ENCODE results near the gene VAMP1. TPM values are rescaled to one million over a fixed set of nuclear protein-coding genes. Genes with fewer than 3 reads are reported as not detected.

VAMP1 gene
- total RNA-seq, 5 donors from 2014 or later (not counting 1 experiment from before 2014, with no cell fraction given): 64.6 to 92.2 (median 75.8) TPM

GRCh38 chr12:6426882-6427671 is 43.4 kb downstream of the VAMP1 start:
- CTCF ChIA-PET: interaction anchor here (0.6 to 4.0 kb wide), 6 partner anchors 19 to 105 kb away, joined by 3 to 25 read pairs (median 8); partner anchors contain the start of gene TAPBPL (in 1 of the 2)

GRCh38 chr12:6425590-6426531 is 44.6 kb downstream of the VAMP1 start:
- H3K9me3 Mint-ChIP-seq: no peaks in the 10 kb centered on the region
- POLR2A ChIA-PET: interaction anchor here in 1 of 2 donors (1.6 kb wide), 1 partner anchor 107 kb away, joined by 4 read pairs; no protein-coding TSS in a partner anchor
- Histone ChIP-seq H3K27me3 (replicated peaks in 1 of 2; ENCODE audit: control insufficient read depth in 2 of 2, extremely low read depth in 1 of 2, insufficient read depth in 2 of 2, low read length in 1 of 2) (no peaks in the 10 kb centered on the region), H3K4me1 (ENCODE audit: control insufficient read depth in 1 of 2, extremely low read depth in 1 of 2, insufficient read depth in 2 of 2, low read length in 2 of 2) (peaks cover 26 to 52% of the 10 kb centered on the region in 2 experiments), H3K9me3 (no peaks in the 10 kb centered on the region), H3K36me3 (ENCODE audit: control insufficient read depth in 2 of 2, extremely low read depth in 1 of 2, insufficient read depth in 1 of 2, low read length in 1 of 2) (no peaks in the 10 kb centered on the region), H3K27ac (ENCODE audit: low read length) (peak overlapping the region; percentile 94), H3K4me3 (ENCODE audit: control insufficient read depth in 1 of 2, extremely low read depth in 1 of 2, low read length in 1 of 2) (no peak overlapping the region)
- DNase-seq: peak in 1 of 35 experiments; percentile 59
- H3K36me3 Mint-ChIP-seq: no peaks in the 10 kb centered on the region
- WGBS (ENCODE audit: insufficient coverage): 54% methylated on average over 14 of the region's 23 CpGs
- peaks cover 49 to 57% (median 50%) of the 10 kb centered on the region in 3 donors for H3K4me1 Mint-ChIP-seq
- ATAC-seq (replicated peaks in 1 of 4): no peak
- H3K4me3 Mint-ChIP-seq: peak overlapping the region in 1 of 3 donors; percentile 82
- no peaks in the 10 kb centered on the region for H3K27me3 Mint-ChIP-seq
- peak overlapping the region; percentile 95 for H3K27ac Mint-ChIP-seq
- CTCF ChIA-PET: interaction anchor here (0.5 to 4.9 kb wide), 11 partner anchors 9 to 114 kb away, joined by 3 to 31 read pairs (median 5); no protein-coding TSS in a partner anchor

More at GRCh38 chr12:6426882-6427671, 43.4 kb downstream of the VAMP1 start:
- Mint-ChIP-seq H3K9me3 (no peaks in the 10 kb centered on the region), H3K4me3 (peak overlapping the region; percentile 65 to 82 (median 65)), H3K27me3 (no peaks in the 10 kb centered on the region), H3K4me1 (peaks cover 56 to 65% (median 58%) of the 10 kb centered on the region in 3 donors), H3K36me3 (no peaks in the 10 kb centered on the region), H3K27ac (peak overlapping the region; percentile 95)
- DNase-seq (peak; percentile 65 to 90 (median 77)), ATAC-seq (replicated peaks in 1 of 4) (peak; percentile 83 to 89 (median 86))
- H3K36me3 ChIP-seq (ENCODE audit: control insufficient read depth in 2 of 2, extremely low read depth in 1 of 2, insufficient read depth in 1 of 2, low read length in 1 of 2): no peaks in the 10 kb centered on the region
- peaks cover 26 to 57% of the 10 kb centered on the region in 2 experiments for H3K4me1 ChIP-seq (ENCODE audit: control insufficient read depth in 1 of 2, extremely low read depth in 1 of 2, insufficient read depth in 2 of 2, low read length in 2 of 2)
- peak overlapping the region; percentile 6 to 44 for H3K4me3 ChIP-seq (ENCODE audit: control insufficient read depth in 1 of 2, extremely low read depth in 1 of 2, low read length in 1 of 2)
- no peaks in the 10 kb centered on the region for H3K9me3 ChIP-seq
- POLR2A ChIA-PET: interaction anchor here (0.6 to 0.7 kb wide), 2 partner anchors 25 to 95 kb away, joined by 4 to 5 read pairs; no protein-coding TSS in a partner anchor
- H3K27ac ChIP-seq (ENCODE audit: low read length): peak overlapping the region; percentile 94
- no peaks in the 10 kb centered on the region for H3K27me3 ChIP-seq (replicated peaks in 1 of 2; ENCODE audit: control insufficient read depth in 2 of 2, extremely low read depth in 1 of 2, insufficient read depth in 2 of 2, low read length in 1 of 2)
- WGBS (ENCODE audit: insufficient coverage): 0% methylated on average over 6 of the region's 14 CpGs

- Histone ChIP-seq H3K27ac (ENCODE audit: low read length) (no peak overlapping the region), H3K4me1 (ENCODE audit: control insufficient read depth in 1 of 2, extremely low read depth in 1 of 2, insufficient read depth in 2 of 2, low read length in 2 of 2) (peaks cover 24 to 43% of the 10 kb centered on the region in 2 experiments), H3K9me3 (no peaks in the 10 kb centered on the region), H3K36me3 (ENCODE audit: control insufficient read depth in 2 of 2, extremely low read depth in 1 of 2, insufficient read depth in 1 of 2, low read length in 1 of 2) (no peaks in the 10 kb centered on the region), H3K4me3 (ENCODE audit: control insufficient read depth in 1 of 2, extremely low read depth in 1 of 2, low read length in 1 of 2) (no peak overlapping the region), H3K27me3 (replicated peaks in 1 of 2; ENCODE audit: control insufficient read depth in 2 of 2, extremely low read depth in 1 of 2, insufficient read depth in 2 of 2, low read length in 1 of 2) (no peaks in the 10 kb centered on the region)
- Mint-ChIP-seq H3K9me3 (no peaks in the 10 kb centered on the region), H3K27me3 (no peaks in the 10 kb centered on the region), H3K4me3 (no peak overlapping the region), H3K27ac (peak overlapping the region; percentile 55 to 66), H3K4me1 (peaks cover 39 to 47% (median 40%) of the 10 kb centered on the region in 3 donors), H3K36me3 (no peaks in the 10 kb centered on the region)
- DNase-seq (no peak), ATAC-seq (replicated peaks in 1 of 4) (no peak)
- 100% methylated on average over 1 of the region's 8 CpGs for WGBS (ENCODE audit: insufficient coverage)
- ChIA-PET CTCF (interaction anchor here (0.6 to 4.9 kb wide), 8 partner anchors 10 to 113 kb away, joined by 3 to 45 read pairs (median 7); partner anchors contain the start of gene VAMP1 (in 1 of the 2)), POLR2A (interaction anchor here (0.8 to 1.6 kb wide), 2 partner anchors 46 to 108 kb away, joined by 4 to 7 read pairs; no protein-coding TSS in a partner anchor)
These were observed 45.6 kb downstream of the VAMP1 start for GRCh38 chr12:6424866-6425265.

- H3K9me3 ChIP-seq: no peaks in the 10 kb centered on the region
- ATAC-seq (replicated peaks in 1 of 4) (no peak), DNase-seq (no peak)
- H3K36me3 ChIP-seq (ENCODE audit: control insufficient read depth in 2 of 2, extremely low read depth in 1 of 2, insufficient read depth in 1 of 2, low read length in 1 of 2): no peaks in the 10 kb centered on the region
- ChIA-PET POLR2A (interaction anchor here (0.7 to 1.4 kb wide), 4 partner anchors 40 to 47 kb away, joined by 3 to 7 read pairs (median 5); no protein-coding TSS in a partner anchor), CTCF (interaction anchor here (0.6 to 4.9 kb wide), 14 partner anchors 10 to 114 kb away, joined by 3 to 45 read pairs (median 7); partner anchors contain the start of gene VAMP1 (in 1 of the 2))
- H3K27me3 ChIP-seq (replicated peaks in 1 of 2; ENCODE audit: control insufficient read depth in 2 of 2, extremely low read depth in 1 of 2, insufficient read depth in 2 of 2, low read length in 1 of 2): no peaks in the 10 kb centered on the region
- no peak overlapping the region for H3K4me3 ChIP-seq (ENCODE audit: control insufficient read depth in 1 of 2, extremely low read depth in 1 of 2, low read length in 1 of 2)
- peak overlapping the region; percentile 3 for H3K27ac ChIP-seq (ENCODE audit: low read length)
- Mint-ChIP-seq H3K9me3 (no peaks in the 10 kb centered on the region), H3K4me1 (peaks cover 38 to 45% (median 38%) of the 10 kb centered on the region in 3 donors), H3K27ac (peak overlapping the region; percentile 54 to 83), H3K4me3 (peak overlapping the region in 1 of 3 donors; percentile 44), H3K36me3 (no peaks in the 10 kb centered on the region), H3K27me3 (peaks cover 0 to 2% of the 10 kb centered on the region in 2 donors)
- peaks cover 24 to 43% of the 10 kb centered on the region in 2 experiments for H3K4me1 ChIP-seq (ENCODE audit: control insufficient read depth in 1 of 2, extremely low read depth in 1 of 2, insufficient read depth in 2 of 2, low read length in 2 of 2)
- WGBS (ENCODE audit: insufficient coverage): 53% methylated on average over 5 of the region's 6 CpGs
These were observed 46.5 kb downstream of the VAMP1 start for GRCh38 chr12:6424008-6424347.

- ChIA-PET CTCF (interaction anchor here (0.6 to 4.9 kb wide), 17 partner anchors 11 to 132 kb away, joined by 3 to 45 read pairs (median 4); partner anchors contain the start of gene VAMP1 (in 1 of the 2)), POLR2A (interaction anchor here (0.7 to 1.4 kb wide), 4 partner anchors 40 to 48 kb away, joined by 3 to 6 read pairs (median 4); partner anchors contain the start of gene VAMP1 (in 1 of the 2))
- Mint-ChIP-seq H3K4me3 (peak overlapping the region in 1 of 3 donors; percentile 44), H3K27ac (peak overlapping the region; percentile 54 to 83), H3K27me3 (peaks cover 0 to 2% of the 10 kb centered on the region in 2 donors), H3K4me1 (peaks cover 37 to 44% (median 38%) of the 10 kb centered on the region in 3 donors), H3K9me3 (no peaks in the 10 kb centered on the region), H3K36me3 (no peaks in the 10 kb centered on the region)
- ATAC-seq (replicated peaks in 1 of 4): peak; percentile 74 to 82 (median 75)
- H3K27ac ChIP-seq (ENCODE audit: low read length): peak overlapping the region; percentile 3
- H3K4me1 ChIP-seq (ENCODE audit: control insufficient read depth in 1 of 2, extremely low read depth in 1 of 2, insufficient read depth in 2 of 2, low read length in 2 of 2): peaks cover 24 to 43% of the 10 kb centered on the region in 2 experiments
- no peaks in the 10 kb centered on the region for H3K27me3 ChIP-seq (replicated peaks in 1 of 2; ENCODE audit: control insufficient read depth in 2 of 2, extremely low read depth in 1 of 2, insufficient read depth in 2 of 2, low read length in 1 of 2)
- no peaks in the 10 kb centered on the region for H3K36me3 ChIP-seq (ENCODE audit: control insufficient read depth in 2 of 2, extremely low read depth in 1 of 2, insufficient read depth in 1 of 2, low read length in 1 of 2)
- peak; percentile 56 to 95 (median 73) for DNase-seq
- H3K4me3 ChIP-seq (ENCODE audit: control insufficient read depth in 1 of 2, extremely low read depth in 1 of 2, low read length in 1 of 2): no peak overlapping the region
- H3K9me3 ChIP-seq: no peaks in the 10 kb centered on the region
- 0% methylated on average over 4 of the region's 9 CpGs for WGBS (ENCODE audit: insufficient coverage)
These were observed 47.0 kb downstream of the VAMP1 start for GRCh38 chr12:6423267-6424007.

Data from T-cell (primary cell).